Stimulated activated CD8-positive, alpha-beta memory T cell treated with anti-CD3 and anti-CD28 coated beads, Interleukin-7, amount 100 ng/mL, for 4 hours (primary cell): ENCODE results near the gene UMOD.
"Not testable (repeated sequence)": the region's sequence is repeated elsewhere in the genome, so short reads cannot be mapped to it uniquely, and the experiment has no call there.

Source experiments
- DNase-seq, 2 donors: peaks; one replicate each; pipeline ENCODE4 v3.0.0-alpha.2; 2020; ENCODE audit warnings: low read depth in 2 of 2

UMOD gene

DNA sequence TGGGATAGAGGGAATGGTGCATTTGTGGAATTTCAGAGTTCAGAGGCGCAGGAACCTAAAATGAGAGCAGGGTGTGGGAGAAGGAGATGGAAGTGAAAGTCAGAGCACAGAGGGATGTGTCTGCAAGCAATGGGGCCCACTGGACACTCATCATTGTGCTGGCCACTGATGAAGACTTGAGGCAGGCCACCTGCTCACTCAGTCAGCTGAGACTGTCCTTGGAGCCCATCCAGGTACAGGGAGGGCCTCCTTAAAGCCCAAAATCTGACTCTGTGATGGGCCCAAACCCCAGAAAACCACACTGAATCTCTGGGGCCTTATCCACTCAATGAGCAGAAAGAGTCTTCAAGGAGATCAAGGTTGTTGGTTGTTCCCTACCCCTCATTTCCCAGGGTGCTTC, 30.8 kb downstream of the UMOD start:
- no peak for DNase-seq

DNA sequence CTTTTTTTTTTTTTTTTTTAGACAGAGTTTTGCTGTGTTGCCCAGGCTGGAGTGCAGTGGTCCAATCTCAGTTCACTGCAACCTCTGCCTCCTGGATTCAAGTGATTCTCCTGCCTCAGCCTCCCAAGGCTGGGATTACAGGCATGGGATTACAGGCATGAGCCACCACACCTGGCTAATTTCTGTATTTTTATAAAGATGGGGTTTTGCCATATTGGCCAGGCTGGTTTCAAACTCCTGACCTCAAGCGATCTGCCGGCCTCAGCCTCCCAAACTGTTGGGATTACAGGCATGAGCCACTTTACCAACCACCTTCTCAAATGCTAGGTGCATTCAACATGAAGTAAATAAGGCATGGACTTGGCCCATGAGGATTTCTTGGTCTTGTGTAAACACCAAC, 31.5 kb downstream of the UMOD start:
- not testable (repeated sequence) for DNase-seq

DNA sequence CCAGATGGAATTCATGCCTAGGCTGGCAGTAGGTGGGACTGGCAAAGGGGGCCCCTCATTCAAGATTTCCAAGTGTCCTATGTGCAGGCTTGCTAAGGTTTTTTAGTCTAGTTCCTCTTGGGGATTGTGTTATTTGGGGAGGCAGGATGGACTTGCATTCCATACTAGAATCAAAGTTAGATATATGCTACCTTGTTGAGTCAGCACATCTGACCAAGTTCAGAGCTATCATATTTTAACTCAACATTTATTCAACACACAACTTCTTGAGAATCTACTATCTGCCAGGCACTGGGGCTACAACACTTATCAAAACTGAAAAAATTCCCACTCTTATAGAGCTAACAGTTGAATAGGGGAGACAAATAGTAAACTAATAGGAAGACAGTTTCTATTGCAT, 31.9 kb downstream of the UMOD start:
- DNase-seq: no peak

DNA sequence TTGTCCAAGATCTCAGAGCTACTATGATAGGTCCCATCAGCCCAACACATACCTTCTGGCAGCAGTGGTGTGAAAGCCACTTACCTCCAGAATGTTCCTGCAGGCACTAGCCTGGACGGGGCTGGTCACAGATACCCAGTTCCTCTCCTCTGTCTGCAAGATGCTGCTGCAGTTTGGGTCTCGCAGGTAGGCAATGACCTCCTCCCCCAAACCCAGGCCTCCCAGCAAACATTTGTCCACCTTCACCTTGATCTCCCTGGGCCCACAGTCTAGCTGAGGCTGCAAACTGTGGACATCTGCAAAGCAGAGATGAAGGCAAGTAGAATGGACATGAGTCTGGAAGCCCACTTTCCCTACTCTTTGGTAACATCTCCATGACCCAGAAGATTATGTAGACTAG, 32.3 kb downstream of the UMOD start:
- no peak for DNase-seq

DNA sequence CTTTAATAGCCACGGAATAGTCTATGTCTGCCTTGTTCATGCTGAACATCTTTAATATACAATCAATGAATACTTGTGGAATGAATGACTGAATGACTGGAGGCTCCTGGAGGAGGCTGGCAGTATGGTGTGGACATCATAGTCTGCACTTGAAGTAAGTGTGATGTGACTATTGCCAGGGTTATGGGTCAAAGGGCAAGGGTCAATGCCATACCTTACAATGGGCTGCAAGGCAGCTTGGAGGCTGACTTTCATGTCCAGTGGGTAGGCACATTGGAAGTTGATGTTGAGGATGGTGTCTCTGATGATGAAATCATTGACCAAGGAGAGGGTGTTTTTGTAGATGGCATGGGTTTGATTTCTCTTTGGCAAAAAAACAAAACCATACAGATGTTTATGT, 33.1 kb downstream of the UMOD start:
- no peak for DNase-seq

DNA sequence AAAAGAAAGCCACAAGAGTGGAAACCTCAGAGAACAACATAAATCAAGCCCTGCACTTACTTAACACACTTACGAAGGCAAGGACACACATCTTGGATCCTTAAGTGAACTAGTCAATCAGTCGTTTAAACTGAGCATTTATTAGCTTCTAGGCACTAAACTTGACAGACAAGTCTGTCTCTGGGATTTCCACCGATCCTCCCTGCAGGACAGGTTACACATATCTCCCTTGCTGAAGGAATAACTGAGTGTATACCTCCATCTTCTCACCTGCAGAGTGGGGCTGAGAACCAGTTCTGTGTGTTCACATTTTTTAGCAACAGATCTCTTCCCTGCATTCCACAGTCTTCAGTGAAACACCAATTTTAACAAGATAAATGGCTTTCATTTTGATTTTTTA, 34.1 kb downstream of the UMOD start:
- no peak for DNase-seq

DNA sequence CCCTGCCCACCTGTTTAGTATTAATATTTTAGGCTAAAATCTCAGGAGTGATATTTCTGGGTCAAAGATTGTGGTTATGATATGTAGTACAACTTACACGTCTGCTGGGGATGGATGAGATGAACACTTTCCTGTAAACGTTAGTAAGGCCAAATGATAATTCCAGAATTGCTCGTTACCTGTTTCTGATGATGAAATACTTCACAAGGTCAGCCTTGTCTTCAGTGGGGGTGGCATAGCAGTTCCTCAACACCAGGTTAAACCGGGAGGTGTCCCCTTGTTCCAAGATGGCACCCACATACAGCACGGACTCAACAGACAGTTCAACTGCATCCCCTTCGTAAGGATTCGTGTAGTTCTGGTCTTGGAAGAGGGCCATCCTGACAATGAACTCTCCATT, 34.5 kb downstream of the UMOD start:
- no peak for DNase-seq

DNA sequence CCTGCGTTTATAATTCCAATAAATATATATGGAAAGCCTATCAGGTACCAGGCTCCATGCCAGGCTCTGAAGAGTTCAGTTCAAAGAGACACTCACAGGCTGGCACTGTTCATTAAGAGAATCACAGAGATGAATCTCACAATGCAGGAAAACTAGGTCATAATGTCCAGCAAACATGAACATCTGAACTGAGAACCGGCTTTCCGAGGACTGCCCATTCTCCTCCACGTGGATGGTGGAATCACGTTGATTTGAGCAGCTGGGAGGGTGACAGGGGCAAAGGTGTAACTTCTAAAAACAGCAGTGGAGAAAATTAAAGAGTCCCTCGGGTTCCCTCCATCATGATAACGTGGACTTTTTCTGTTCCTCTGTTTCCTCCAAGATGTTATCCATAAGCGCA, 35.4 kb downstream of the UMOD start:
- DNase-seq: no peak

DNA sequence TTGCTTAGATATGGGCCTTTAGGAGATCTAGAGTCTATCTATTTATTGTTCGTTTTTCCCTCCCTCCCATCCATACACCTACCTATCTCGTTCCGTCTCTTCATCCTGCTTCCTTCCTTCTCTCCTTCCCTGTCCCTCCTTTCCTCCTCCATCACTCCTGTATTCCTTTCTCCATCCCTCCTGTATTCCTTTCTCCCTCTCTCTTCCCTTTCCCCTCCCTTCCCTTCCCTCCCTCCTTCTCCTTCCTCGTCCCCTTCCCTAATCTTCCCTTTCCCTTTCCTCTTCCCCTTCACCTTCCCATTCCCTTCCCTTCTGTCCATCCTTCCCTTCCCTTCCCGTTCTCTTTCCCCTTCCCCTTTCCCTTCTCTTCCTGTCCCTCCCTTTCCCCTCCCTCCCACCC, 35.8 kb downstream of the UMOD start:
- no peak for DNase-seq

DNA sequence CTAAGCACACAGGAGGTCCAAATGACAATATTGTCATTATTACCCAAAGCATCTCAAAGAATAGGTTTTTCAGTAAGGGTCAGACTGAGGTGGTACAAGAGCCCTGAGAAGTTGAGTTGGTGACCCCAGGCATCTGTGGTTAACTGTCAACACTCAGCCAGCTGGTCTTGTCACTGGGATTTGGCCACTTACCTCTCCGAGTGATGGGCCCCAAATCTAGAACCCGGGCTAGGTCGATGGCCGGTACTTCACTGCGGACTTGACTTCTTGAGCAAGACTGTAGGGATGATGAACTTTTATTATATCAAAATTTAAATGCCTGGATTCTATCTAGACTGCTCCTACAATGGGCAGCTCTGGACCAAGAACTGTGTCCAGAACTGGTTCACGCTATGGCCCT, 36.8 kb downstream of the UMOD start:
- no peak for DNase-seq

DNA sequence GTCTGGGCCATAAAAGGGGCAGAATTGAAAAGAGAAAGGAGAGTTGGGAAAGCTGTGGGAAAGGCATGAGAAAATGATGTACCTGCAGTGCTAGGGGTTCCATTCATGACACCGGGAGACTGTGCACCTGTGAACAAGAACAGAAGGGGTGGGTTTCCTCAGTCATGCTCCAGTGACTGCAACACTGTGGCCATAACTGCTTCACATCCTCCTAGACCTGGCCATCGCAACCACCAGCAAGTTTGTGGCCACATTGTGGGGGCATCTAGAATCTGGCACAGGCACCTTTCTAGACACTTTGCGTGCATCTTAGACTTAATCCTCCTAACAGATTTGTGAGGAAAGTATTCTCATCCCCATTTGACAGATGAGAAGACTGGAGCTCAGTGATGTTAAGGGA, 37.9 kb downstream of the UMOD start:
- no peak for DNase-seq

DNA sequence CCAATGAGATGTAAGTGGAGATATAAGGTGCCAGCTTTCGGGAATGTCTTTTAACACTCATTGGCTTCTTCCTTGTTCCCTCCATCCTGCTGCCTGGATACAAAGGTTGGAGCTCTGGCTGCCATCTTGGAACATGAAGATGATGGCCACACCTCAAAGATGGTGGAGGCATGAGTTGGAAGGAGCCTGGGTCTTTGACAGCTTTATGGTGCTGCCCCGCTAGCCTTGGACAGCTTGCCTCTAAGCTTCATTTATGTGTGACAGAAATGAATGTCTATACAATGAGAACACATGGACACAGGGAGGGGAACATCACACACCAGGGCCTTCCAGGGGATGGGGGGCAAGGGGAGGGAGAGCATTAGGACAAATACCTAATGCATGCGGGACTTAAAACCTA, 38.8 kb downstream of the UMOD start:
- no peak for DNase-seq

DNA sequence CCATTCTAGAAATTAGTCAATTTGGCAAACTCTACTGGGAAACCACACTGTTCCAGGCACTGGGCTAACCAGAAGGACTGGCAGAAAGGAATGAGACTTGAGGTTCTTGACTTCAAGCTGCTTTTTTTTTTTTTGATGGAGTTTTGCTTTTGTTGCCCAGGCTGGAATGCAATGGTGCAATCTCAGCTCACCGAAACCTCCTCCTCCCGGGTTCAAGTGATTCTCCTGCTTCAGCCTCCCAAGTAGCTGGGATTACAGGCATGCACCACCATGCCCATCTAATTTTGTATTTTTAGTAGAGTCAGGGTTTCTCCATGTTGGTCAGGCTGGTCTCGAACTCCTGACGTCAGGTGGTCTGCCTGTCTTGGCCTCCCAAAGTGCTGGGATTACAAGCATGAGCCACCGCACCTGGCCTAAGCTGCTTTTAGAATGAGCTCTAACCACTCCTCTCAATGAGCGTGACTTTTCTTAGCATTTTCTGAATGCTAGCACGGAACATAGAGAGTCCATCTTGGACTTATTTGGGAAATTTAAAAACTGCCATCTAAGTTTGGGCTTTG, 39.9 kb downstream of the UMOD start:
- DNase-seq: not testable (repeated sequence)

DNA sequence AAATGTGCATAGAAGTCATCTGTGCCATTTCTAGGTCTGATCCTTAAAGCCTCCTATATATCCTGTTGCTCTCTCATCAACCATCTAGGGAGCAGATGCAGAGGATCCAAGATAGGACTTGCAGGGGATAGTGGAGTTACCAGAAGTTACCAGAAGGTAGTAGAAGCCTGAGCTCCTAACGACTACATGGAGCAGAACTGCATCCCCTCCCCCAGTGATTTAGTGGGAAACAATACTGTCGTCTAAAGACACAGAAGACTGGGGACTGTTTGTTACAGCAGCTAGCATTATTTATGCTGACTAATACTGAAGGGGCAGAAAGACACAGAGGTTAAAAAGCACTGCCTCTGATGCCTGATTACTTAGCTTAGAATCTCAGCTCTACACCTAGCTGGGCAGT, 41.0 kb downstream of the UMOD start:
- no peak for DNase-seq

DNA sequence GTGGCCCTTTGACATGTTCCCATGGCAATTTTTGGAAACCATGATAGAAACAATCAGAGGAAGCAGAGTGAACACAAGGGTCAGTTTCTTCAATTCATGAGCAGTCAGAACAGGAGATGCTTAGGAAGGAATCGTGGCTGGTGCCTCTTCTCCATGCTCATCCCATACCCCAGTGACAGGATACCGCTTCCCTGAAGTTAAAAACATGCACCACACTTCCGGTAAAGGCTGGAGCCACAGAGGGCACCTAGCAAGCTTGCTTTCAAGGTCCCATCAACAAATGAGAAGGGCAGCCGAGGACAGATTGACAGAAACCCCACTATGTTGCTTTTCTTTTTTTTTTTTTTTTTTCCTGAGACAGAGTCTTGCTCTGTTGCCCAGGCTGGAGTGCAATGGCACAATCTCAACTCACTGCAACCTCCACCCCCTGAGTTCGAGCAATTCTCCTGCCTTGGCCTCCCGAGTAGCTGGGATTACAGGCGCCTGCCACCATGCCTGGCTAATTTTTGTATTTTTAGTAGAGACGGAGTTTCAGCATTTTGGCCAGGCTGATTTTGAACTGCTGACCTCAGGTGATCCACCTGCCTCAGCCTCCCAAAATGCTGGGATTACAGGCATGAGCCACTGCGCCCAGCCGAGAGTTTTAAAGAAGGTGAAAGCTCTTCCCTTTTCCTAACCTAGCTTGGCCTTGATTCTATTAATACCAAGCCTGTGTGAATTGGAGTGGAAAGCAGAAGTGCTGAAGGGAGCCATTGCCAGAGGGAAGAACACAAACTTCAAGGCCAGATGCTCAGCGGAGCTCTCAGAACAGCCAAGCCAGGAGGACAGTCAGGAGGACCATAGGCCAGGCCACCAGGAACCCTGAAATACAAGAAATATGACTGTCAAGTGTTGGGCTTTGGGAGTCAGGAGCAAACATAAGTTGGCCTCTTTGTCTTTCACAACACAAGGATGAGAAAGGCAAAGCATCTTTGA, 41.8 kb downstream of the UMOD start:
- DNase-seq: no peak

DNA sequence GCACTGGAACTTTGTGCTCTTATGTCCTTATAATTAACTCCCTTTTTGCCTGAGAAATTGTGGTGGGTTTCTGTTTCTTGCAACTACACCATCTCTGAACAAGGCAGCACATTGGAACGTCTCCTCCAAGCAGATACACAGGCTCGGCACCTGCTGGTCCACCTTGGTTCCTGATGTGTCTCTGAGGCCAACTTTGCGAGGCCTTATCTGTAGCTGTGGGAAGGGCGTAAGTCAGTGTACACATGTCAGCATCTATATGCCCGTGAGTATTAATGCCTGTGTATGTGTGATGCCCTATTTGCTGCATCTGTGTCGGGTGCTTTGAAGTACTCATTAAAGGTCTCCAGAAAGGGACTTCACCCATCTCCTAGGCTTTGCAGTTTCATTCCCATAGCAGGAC, 42.7 kb downstream of the UMOD start:
- DNase-seq: no peak

DNA sequence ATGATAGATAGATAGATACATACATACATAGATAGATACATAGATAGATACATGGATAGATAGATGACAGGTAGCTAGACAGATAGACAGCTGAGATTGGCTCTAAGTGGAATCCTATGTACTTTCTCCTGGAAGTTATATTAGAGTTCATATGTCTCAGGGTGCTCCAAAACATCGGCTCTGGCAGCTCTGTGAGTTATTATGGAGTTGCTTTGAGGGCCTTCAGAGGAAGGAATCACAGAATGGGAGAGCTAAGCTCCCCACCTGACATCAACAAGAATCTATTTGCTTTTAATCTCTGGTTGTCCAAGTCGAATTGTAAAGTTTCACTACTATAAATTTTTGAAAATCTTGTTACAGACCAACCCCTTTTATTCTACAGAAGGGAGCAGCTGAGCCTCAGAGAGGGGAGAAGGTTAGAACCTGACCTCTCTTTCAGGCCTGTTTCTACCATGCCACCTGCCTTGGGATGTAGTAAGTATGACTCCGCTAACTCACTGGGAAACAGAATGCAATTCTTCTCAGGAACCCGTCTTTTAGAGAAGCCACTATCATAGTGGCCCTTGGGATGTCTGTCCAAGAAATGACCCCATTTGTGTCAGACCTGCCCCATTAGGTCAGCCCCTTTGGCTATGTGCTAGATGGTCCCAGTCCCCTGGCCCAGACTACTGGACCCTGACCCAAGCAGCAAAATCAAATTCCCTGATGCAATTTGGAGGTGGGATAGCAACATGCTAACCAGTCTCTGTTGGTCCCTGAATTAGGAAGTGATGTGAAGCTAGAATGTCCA, 43.5 kb downstream of the UMOD start:
- DNase-seq: no peak

DNA sequence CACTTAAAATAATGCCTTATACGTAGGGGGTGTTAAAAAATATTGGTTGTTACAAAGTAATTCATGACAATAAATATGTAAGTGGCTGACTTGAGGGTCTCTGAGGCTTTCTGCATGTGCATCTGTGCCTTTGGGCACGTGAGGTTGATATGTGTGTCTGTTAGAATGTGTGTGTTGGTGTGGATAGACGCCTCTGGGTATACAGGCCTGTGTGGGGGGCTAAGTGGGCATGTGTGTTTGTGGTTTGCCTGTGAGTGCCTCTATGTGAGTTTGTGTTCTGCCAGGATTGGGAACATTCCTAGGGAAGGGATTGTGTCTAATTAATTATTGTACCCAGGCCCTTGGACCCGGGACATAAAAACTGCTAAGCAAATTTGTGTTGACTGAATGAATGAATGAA, 44.2 kb downstream of the UMOD start:
- DNase-seq: no peak

DNA sequence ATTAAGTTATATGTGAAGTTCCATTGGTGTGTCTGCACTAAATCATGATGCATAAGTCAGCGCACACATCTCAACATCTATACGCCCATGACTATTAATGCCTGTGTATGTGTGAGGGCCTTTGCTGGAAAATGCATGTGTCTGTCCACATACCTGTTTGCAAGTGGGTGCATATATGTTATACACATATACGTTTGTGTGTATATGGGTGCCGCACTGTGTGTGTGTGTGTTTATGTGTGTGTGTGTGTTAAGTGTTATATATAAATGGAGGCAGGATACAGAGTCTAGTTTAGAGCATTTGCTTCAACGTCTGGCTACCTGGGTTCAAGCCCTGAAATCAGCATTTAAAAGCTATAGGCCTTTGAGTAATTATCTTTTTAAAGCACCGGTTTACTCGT, 44.7 kb downstream of the UMOD start:
- DNase-seq: no peak

DNA sequence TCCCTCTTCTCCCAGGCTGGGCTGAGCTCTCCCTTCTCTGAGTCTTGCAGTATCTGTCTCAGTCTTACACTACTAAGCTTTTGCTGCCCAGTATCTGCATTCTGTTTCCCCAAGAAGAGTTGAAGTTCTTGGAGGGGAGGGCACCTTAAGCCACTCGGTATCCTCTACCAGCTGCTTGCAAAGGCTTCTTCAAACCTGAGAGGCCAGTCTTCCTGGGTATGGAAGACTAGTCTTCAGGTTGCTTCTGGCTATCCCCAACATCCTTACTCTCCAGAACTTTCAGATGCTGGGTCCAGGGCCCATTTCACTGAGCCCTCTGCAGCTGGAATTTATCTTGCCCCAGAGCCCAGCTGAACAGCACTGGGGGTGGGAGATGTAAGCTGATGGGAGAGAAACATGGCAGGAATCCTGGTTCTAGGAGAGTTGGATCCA, 45.3 kb downstream of the UMOD start:
- DNase-seq: no peak

DNA sequence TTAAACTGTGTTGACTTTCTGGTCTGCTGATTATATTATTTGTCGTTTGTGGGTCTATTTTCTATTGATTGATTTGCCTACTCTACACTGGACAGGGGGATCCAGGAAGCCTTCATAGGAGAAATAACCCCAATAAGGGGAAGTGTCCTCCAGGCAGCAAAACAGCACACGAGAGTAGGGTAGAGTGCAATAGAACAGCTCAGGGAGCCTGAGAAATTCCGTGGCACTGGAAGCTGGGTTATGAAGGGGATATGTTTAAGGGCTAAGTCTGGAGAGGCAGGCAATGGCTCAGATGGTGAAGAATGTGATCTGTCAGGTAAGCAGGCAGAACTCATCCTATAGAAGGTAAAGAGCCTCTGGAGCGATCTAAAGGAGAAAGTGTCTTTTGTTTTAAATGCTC, 46.1 kb downstream of the UMOD start:
- DNase-seq: no peak

DNA sequence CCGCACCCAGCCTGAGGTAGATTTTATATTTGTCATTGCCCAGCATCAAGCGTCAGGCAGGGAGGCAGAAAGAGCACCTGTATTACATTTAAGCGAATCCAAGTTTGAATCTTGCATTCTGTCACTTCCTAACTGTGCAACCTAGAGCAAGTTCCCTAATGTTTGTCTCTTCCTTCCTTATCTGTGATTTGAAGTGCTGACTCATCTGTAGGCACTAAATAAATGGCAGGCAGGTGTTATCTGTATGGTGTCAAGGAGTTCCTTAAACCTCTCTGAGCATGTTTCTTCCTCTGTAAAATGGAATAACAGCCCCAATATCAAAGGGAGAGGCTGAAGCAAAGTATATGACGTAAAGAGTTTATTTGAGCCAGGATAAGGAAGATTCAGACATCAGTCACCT, 49.5 kb downstream of the UMOD start:
- DNase-seq: no peak

DNA sequence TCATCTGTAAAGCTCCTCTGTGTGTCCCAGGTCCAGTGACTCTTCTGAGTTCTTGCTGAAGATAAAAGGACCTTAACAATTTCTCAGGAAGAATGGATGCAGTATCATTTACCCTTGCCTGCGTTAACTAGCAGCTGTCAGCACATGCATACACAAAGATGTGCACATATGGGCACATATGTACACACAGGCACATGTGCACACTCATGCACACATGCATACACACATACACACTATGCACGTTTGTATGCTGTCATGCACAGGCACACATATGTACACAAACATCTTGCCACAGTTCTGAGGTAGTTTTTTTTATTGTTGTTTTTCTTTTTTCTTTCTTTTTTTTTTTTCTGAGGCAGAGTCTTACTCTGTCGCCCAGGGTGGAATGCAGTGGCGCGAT, 50.1 kb downstream of the UMOD start:
- no peak for DNase-seq
